ENCODE measurements around the gene CFAP299.
"Not testable (repeated sequence)": the region's sequence is repeated elsewhere in the genome, so short reads cannot be mapped to it uniquely, and the experiment has no call there.

Gene CFAP299

DNA sequence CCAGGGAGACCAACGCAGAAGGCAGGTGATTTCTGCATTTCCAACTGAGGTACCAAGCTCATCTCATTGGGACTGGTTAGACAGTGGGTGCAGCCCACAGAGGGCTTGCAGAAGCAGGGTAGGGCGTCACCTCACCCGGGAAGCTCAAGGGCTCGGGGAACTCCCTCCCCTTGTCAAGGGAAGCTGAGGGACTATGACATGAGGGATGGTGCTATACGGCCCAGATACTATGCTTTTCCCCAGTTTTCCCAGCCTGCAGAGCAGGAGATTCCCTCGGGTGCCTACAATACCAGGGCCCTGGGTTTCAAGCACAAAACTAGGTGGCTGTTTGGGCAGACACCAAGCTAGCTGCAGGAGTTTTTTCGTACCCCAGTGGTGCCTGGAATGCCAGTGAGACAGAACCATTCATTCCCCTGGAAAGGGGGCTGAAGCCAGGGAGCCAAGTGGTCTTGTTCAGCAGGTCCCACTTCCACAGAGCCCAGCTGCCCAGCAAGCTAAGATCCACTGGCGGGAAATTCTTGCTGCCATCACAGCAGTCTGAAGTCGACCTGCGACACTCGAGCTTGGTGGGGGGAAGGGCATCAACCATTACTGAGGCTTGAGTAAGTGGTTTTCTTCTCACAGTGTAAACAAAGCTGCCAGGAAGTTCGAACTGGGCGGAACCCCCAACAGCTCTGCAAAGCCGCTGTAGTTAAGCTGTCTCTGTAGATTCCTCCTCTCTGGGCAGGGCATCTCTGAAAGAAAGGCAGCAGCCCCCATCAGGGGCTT lies 103.9 kb downstream of the CFAP299 start:
- not testable (repeated sequence) for DNase-seq (ENCODE audit: low read depth in 1 of 2, low spot score in 1 of 2)

DNA sequence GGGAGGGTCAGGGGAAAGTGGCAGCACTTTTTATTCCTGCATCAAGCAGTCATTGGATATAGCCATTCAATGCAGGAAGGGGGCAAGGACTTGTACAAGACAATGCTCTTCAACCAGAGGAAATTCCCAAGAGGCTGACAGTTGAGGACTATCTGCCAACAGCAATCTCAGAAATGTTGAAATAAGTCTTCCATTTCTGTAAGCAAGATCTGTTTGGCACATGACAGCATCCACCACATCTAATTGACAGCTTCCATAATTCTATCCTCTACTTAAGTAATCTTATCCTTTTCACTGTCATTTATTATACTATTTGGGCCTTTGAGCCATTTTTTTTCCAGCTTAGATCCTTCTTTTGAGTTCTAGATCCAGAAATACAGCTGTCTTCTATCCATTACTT lies 110.7 kb downstream of the CFAP299 start:
- no peak for DNase-seq (ENCODE audit: low read depth in 1 of 2, low spot score in 1 of 2)

DNA sequence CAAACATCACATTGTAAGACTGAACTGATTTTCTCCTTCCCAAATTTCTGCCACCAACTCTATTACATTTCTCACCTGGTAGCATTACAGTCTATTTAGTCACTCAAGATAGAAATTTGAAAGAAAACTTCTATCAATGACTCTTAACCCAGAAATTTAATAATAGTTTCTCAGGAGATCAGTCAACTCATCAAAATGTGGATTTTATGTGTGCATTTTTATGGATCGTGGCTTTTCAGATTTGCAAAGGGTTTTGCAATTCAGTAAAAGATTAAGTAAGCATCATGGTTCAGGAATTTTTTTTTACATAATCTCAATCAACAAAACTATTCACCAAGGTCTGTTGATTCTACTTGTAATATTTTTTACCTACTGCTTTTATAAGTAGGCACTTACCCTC lies 111.1 kb downstream of the CFAP299 start:
- DNase-seq (ENCODE audit: low read depth in 1 of 2, low spot score in 1 of 2) = no peak

DNA sequence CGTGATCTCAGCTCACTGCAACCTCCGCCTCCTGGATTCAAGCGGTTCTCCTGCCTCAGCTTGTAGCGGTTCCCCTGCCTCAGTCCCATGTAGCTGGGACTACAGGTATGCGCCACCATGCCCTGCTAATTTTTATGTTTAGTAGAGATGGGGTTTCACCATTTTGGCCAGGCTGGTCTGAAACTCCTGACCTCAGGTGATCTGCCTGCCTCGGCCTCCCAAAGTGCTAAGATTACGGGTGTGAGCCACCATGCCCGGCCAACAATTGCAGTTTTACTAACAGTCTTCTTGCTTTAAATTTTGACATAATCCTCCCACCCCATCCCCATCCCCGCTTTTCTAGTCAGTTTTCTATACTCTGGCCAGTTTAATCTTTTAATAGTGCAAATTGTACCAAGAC lies 112.0 kb downstream of the CFAP299 start:
- no peak for DNase-seq (ENCODE audit: low read depth in 1 of 2, low spot score in 1 of 2)

DNA sequence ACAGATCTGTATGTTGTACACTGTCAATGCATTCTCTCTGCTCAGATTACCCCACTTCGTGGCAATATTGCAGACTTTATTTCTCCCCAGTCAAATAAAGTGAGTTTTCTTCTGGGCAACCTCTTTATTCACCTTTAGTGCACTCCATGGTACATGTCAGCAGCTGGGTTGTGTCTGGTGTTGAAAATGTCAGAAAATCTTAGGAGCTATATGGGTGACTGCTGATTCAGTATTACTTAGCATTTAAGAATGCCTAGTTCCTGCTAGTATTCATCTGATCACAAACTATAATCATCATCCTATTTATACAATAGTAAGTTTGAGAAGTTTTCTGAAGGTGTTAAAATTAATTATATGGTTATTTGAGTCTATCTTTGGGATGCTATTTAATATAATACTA lies 112.5 kb downstream of the CFAP299 start:
- DNase-seq (ENCODE audit: low read depth in 1 of 2, low spot score in 1 of 2) = no peak

DNA sequence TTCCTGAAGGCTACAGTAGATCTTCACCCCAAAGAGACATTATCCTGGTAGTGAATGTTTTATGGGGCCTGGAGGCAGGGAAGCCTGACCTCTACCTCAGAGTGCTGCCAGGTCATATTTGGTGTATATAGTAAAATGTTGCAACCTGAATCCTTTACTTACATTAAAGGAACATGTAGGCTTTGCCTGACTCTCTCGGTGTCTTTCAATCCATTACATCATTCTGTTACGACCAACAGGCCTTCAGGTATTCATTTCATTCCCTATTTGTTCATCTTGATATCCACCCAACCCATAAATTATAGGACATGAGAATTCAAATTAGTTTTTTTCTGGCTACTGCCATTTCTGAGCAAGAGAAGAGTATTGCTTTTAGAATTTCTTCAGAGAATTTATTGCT lies 116.5 kb downstream of the CFAP299 start:
- DNase-seq (ENCODE audit: low read depth in 1 of 2, low spot score in 1 of 2) = no peak

DNA sequence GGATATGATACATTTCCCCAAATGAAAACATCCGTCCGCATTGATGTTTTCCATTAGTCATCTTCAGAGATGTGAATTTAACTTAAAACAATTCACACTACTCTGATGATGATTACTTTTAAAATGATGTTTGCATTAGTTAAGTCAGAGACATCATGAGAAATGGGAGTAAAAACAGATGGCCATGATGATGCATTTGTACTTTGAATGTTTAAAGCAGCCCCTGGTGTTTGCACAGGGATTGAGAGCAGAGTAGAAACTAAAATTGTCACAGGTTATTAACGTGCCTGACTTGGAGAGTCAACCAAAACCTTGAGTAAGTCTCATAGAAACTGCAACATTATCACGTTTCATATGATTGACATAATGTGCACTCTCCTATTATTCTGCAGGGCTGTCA lies 117.2 kb downstream of the CFAP299 start:
- no peak for DNase-seq (ENCODE audit: low read depth in 1 of 2, low spot score in 1 of 2)

DNA sequence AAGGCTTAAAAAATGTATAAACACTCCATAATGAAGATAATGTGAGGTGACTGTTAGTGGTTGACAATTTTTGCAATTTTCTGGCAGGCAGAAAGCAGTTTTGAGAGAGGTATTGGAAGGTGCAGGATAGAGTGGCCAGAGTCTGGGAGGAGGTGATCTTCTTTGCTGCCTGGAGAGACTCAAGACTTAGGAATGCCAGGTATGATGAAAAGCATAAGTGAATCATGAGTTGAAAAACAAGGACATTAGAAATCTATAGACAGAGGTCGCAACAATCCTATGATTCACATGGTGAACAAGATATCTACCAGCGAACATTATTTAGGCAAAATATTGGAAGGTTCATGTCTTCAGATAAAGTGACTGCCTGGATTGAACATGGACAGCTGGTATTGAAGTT lies 118.5 kb downstream of the CFAP299 start:
- no peak for DNase-seq (ENCODE audit: low read depth in 1 of 2, low spot score in 1 of 2)

DNA sequence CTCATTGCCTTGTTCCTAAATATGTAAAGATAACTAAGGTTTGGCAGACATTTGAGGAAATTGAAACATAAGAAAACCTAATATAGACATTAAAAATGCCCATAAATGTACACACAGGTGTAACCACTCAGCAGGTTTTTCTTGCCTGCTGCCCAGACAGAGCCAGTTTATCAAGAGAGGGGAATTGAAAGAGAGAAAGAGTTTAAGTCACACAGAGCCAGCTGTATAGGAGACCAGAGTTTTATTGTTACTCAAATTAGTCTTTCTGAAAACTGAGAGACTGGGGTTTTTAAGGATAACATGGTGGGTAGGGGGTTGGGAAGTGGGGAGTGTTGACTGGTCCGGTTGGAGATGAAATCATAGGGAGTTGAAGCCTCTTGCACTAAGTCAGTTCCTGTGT lies 119.0 kb downstream of the CFAP299 start:
- no peak for DNase-seq (ENCODE audit: low read depth in 1 of 2, low spot score in 1 of 2)

DNA sequence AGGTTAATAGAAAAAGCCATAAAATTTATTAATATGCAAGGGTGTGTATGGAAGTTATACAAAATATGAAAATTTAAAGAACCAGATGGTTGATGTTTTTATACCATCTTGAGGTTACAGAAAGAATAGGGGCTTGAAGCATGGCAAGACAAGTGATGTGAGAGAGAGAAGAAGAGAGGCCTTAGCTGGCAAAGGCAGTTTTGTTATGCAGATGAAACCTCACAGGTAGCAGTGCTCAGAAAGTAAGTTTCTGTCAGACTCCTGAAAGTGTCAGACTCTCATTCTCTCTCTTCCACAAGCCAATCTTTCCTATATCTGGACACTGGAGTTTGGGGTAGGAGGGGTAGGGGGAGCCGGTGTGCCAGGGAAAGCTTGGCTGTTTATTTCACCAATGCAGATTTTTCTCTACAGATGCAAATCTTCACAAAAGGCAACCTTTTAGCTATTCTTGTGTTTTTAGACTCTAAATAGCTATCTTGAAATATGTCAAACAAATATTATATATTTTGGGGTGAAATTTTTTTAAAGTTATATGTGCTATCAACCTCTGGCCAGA lies 124.5 kb downstream of the CFAP299 start:
- no peak for DNase-seq (ENCODE audit: low read depth in 1 of 2, low spot score in 1 of 2)

DNA sequence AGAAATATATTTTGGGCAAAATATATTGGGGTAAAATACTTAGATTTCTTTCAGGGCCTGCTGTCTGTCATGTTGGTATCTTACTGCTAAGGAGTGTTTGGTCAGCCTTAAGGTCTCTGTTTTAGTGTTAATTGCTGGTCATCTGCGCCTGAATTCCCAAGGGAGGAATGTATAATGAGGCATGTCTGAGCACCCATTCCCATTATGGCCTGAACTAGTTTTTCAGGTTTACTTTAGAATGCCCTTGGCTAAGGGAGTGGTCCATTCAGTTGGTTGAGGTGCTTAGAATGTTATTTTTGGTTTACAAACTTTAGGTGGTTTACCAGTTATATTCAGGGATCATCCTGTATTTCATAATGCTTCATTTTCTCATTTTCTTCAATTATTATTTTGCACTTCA lies 125.9 kb downstream of the CFAP299 start:
- no peak for DNase-seq (ENCODE audit: low read depth in 1 of 2, low spot score in 1 of 2)

DNA sequence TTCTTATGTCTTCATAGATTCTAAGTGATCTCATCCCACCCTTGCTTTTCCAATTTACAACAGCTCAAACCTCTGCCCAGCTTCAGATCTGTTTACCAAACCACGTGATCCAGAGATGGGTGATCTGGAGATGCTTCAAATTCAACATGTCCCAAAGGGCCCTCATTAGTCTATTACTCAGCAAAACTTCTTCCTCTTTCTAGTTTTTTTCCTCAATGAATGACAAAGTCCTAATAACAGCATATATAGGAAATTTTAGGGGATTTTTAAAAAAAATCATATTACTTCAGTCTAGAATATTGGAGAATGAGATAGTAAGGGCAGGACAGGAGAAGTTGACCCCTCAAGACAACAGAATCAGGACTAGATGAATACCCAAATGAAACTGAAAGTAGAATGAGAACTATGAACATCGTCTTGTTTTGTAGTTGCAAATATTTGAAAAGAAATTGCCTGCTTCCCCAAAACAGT lies 127.1 kb downstream of the CFAP299 start:
- DNase-seq (ENCODE audit: low read depth in 1 of 2, low spot score in 1 of 2) = no peak

DNA sequence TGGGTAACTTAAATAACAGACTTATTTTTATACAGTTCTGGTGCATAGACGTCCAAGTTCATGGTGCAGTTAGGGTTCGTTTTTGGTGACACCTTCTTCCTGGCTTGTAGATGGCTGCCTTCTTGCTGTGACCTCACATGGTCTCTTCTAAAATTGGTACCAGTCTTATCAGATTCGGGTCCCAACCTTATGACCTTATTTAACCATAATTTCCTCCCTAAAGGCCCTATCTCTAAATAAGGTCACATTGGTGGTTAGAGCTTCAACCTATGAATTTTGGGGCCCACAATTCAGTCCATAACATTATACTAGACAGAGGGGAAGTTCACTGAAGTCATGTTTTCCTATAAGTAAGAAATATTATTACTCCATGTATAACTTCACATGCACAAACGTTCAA lies 128.0 kb downstream of the CFAP299 start:
- DNase-seq (ENCODE audit: low read depth in 1 of 2, low spot score in 1 of 2) = no peak

DNA sequence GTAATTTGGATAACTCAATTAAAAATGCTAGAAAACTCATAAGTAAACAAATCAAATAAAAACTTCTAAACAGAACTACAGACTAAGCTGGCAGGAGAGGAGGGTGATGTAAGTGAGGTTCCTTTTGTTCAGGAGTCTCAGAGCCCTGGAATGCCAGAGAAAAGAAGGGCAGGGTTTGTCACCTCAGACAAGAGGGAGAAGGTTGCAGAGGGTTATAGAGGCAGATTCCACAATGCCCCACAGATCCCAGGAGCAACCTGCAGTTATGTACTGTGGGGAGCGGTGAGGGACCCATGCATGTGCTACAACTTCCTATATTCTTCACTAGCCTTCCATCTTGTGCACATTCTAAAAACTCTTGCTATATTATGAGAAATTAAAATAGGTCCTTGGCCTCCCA lies 129.7 kb downstream of the CFAP299 start:
- no peak for DNase-seq (ENCODE audit: low read depth in 1 of 2, low spot score in 1 of 2)

DNA sequence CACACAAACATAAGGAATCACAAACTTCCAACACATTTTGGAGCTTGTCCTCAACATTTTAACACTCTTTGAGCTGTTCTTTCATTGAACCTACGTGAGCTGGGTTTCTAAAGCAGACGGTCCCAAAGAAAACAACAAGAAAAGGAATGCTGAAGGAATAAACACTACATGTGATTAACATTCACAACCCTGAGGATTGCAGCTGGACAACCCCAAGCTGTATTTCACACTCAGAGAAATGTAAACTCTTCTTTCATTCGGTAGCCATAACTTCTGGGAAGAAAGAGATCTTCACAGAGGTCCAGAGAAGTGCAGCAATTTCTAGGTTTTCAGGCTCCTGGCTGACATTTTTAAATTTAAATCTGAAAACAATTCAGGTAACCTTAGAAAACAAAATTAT lies 130.2 kb downstream of the CFAP299 start:
- no peak for DNase-seq (ENCODE audit: low read depth in 1 of 2, low spot score in 1 of 2)

DNA sequence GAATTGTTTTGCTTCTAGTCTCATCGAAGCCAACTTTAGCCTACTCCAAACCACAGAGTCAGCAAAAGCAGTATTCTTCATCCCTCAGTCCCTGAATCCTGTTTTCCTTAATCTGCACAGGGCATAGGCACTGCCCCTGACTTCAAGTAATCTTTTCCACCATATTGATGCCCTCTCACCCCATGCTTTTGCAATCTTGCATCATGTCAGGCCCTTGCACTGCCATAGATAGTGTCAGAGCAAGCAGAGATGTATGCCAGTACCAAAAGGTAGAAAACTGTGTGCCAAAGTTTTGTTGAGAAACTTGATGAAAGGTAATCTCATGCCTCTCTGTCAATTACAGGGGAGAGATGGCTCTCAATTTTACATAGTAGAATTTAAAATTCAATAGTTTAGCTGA lies 131.1 kb downstream of the CFAP299 start:
- DNase-seq (ENCODE audit: low read depth in 1 of 2, low spot score in 1 of 2) = no peak

DNA sequence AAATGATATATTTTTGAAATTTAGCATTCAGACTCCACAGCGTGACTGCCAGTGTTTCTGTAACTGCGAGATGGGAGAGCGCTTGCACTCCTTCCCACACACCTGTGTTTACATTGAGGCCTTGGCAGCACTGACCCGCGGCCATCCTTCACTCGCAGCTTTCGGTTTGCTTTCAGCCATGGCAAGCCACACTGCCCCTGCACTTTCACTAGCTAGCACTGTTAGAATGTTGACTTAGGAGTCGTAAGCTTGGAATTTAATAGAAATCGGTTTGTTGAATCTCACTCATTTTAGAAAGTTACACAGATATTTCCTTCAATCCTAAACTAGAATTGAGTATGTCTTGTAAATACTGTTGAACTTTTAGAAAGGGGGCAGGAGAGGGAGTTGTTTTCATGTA lies 136.2 kb downstream of the CFAP299 start:
- no peak for DNase-seq (ENCODE audit: low read depth in 1 of 2, low spot score in 1 of 2)

DNA sequence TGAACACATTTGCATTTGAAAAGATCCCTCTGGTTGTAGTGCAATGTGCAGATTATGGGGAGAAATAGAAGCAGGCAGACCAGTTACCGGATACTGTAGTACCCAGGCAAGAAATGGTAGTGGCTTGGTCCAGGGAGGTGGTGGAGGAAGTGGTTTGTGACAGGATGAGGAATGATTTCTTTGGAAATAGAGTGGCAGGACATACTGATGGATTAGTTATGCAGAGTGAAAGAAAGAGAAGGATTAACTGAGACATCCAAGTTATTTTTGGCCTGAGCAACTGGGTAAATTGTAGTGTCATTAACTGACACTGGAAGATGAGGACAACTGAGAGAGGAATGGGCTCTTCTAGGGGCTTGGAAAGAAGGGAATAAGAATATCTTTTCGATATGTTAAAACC lies 139.7 kb downstream of the CFAP299 start:
- no peak for DNase-seq (ENCODE audit: low read depth in 1 of 2, low spot score in 1 of 2)

DNA sequence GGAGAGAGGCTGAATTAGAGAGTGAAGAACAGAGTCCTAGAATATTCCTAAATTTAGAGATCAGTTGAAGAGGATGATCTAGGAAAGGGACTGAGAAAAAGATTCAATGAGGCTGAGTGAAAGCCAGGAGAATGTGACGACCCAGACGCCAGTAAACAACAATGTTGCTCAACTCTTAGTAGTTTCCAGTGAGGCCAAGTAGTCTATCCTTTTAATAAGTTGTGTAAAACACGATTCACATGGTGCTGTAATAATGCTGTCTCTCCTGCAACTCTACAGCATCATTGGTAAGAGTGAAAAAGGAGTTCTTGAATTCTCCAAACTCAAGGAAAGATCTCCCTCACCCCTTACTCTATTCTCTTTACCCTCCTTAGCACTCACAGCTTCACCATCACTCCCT lies 140.3 kb downstream of the CFAP299 start:
- DNase-seq (ENCODE audit: low read depth in 1 of 2, low spot score in 1 of 2) = no peak

DNA sequence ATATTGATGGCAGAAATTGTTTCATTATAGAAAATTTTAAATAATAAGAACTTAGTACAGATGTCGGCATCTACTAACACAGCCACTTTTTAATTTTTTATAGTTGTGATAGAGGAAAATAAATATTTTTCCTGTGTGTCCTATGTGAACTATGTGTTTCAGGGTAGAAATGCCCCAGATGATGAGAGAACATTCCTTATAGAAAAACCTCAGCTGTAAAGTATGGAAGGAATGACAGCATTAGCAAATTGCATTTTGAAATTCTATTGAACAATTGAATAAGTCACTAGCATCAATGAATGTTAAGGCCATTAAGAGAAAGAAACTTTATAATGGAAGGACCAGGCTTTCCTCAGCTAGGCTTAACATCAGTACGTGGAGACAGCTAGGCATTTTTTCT lies 149.2 kb downstream of the CFAP299 start:
- no peak for DNase-seq (ENCODE audit: low read depth in 1 of 2, low spot score in 1 of 2)

DNA sequence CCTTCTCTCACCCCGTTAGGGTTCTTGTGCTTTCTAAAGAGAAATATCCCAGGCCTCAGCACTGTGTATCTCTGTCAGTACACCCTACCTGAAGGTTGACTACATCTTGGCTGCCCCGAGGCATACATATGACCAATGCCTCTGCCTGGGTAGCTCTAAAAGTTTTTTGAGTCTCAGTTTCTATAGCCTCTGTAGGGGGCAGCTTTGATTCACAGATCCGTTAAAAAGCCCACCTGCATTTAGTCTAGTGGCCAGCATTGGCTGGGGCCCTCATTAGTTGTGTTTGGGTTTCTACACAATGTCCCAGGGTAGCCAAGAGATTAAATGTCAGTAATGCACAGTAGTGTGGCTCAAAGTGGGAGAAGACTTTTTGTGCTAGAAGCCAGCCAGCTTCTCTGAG lies 151.1 kb downstream of the CFAP299 start:
- no peak for DNase-seq (ENCODE audit: low read depth in 1 of 2, low spot score in 1 of 2)

DNA sequence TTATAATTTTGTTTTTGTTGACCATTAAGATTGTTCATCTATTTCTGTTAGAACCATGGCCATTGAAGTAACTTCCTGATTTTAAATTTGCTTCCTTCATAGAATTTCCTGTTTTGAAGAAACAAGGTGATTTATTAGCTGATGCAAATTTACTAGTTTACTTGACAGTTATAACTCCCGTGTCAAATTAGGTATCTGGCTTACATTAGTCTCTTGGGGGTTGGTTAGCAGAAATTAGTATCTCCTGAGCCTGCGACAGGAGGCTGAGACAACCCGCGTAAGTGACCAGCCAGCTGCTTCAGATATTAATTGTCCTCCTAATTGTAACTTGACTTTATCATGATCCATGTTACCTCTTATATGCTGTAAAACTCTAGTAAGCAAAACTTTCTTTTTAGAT lies 154.3 kb downstream of the CFAP299 start:
- no peak for DNase-seq (ENCODE audit: low read depth in 1 of 2, low spot score in 1 of 2)

DNA sequence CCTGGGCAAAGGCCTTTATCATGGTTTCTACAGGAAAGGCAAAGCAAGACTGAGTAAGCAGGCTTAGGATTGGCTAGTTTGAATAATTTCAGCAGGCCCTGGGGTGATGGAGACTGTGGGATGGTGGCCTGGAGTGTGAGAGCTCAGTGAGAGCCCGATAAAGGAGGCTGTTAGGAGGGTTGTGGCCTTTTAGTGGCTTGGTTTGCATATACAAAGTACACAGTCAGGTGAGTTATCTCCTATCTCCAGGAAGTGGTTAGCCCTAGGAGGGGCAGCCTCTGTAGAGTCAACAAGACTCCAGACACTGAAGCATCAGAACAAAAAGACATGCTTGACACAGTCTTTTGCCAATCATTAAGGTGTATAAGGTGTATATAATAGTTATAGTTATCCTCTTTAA lies 157.2 kb downstream of the CFAP299 start:
- peak in 1 of 2 donors; percentile 12 for DNase-seq (ENCODE audit: low read depth in 1 of 2, low spot score in 1 of 2)
